SK-N-SH treated with all-trans-retinoic acid at 6 μM for 48 hours (cell line): Measurements from ENCODE around the gene DNASE2B.

Experiments
- CSRNP3 ChIP-seq: fragments of 250-450 bp; sonication (Bioruptor Pico); IDR thresholded peaks from 2 replicates; pipeline ENCODE4 v1.5.1; 2021; ENCODE audit warnings: mild to moderate bottlenecking, moderate library complexity
- ISL1 ChIP-seq: fragments of 250-450 bp; sonication (Bioruptor Pico); IDR thresholded peaks from 2 replicates; pipeline ENCODE4 v2.1.2; 2022; ENCODE audit warnings: mild to moderate bottlenecking, moderate library complexity
- RARB ChIP-seq: fragments of 250-450 bp; sonication (Bioruptor Pico); IDR thresholded peaks from 2 replicates; pipeline ENCODE4 v1.8.0; 2021; ENCODE audit warnings: mild to moderate bottlenecking, moderate library complexity

DNA sequence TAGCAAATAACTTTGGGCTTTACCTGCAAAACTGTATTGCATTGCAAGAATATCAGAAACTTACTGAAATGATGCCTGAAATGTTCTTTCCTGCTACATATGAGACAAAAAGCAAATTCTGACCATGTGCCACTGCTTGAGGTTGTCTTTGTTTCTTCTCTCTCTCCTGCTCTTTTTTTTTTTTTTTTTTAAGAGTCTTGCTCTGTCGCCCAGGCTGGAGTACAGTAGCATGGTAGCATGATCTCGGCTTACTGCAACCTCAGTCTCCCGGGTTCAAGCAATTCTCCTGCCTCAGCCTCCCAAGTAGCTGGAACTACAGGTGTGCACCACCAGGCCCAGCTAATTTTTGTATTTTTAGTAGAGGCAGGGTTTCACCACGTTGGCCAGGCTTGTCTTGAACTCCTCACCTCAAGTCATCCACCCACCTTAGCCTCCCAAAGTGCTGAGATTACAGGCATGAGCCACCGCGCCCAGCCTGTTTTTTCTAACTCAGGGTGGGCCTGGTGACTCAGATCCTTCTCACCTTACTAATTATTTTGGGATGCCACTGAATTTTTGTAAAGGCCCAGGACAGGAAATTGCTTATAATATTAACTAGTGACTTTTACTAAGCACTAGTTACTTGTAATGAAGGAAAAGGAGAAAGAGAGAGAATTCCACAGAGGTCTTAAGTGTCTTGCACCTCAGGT lies 35.9 kb downstream of the DNASE2B start:
- TF ChIP-seq CSRNP3 (no peak), ISL1 (no peak), RARB (CRISPR knock-in tag) (no peak)
